Left forelimb (tissue), 1 donor: Measurements from ENCODE around the gene LRRC51.
A peak's percentile ranks its signal among the peaks of the same experiment; 100 is the strongest.
"Not testable (repeated sequence)": the region's sequence is repeated elsewhere in the genome, so short reads cannot be mapped to it uniquely, and the experiment has no call there.

Experiments used
- DNase-seq: peaks from one replicate; pipeline ENCODE4 v3.0.0-alpha.2; 2018; ENCODE audit warnings: low spot score

Gene LRRC51

GRCh38 chr11:72111300-72112142 is 30.9 kb downstream of the LRRC51 start:
- DNase-seq, result no peak

DNA sequence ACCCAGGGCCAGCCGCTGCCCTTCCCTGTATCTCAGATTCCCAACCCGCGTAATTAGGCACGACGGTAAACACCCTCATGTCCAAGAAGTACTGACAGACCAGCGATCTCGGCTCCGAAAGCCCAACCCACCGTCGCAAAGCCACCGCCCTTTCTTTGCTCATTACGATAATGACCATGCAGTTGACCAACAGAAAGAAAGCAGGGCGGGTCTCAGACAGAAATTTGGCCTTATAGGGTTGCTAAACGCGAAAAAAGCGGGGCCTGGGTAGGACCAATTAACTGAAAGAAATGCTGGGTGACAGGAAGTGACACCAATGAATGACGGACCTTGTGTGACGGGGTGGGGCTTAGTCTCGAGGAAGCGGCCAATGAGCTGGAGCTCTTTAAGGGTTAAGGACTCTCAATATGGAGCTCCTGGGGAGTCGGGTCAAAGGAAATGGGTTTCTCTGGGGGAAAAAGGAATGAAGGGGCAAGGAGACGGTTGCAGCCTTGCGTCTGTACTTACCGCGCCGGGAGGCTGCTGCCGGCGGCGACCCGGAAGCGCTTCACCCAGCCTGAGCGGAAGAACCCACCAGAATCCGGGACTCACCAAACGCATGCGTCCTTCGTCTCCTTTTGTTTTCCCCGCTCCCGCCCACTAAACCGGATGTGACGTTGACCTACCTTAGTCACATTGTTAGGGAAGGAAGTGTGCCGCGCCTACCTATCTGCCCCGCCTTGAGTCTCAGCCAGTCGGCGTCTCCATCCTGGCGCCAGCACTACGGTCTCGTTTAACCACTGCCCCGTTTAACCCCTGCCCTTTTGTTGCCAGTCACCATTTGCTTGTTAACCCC is 31.7 kb downstream of the LRRC51 start, which contains the start of gene ANAPC15:
Gene ANAPC15 (minus strand): TSS at position 553 of the 835 bp plus-strand sequence. CDS start 1,419 bp downstream, outside the sequence.
- peak; percentile 97 for DNase-seq

- no peak for DNase-seq
Observed at GRCh38 chr11:72112978-72113808, 32.5 kb downstream of the LRRC51 start.

GRCh38 chr11:72114570-72114969 is 33.9 kb downstream of the LRRC51 start:
- DNase-seq, result peak; percentile 9

- DNase-seq, result no peak
Observed at GRCh38 chr11:72116019-72116755, 35.5 kb downstream of the LRRC51 start.

GRCh38 chr11:72119198-72119597 is 38.5 kb downstream of the LRRC51 start:
- peak; percentile 4 for DNase-seq

DNA sequence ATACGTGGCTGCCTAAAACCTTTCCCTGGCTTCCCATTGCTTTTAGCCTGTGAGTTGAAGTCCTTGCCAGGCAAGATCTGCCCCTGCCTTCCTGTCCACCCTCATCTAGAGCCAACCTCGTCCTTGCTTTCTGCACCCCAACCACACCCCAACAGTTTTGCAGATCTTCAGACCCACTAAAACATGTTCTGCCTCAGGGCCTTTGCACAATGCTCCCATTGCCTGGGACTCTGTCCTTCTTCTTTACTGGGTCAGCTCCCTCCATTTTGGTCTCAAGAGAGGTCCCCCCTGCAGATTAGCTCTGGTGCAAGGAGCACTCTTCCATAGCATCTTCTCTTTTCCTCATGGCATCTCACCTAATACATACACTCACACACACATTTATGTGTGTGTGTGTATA is 40.3 kb downstream of the LRRC51 start:
- no peak for DNase-seq

- no peak for DNase-seq
Observed at GRCh38 chr11:72122607-72123006, 42.0 kb downstream of the LRRC51 start.

- peak; percentile 1 for DNase-seq
Observed at GRCh38 chr11:72123117-72123653, 42.5 kb downstream of the LRRC51 start.

DNA sequence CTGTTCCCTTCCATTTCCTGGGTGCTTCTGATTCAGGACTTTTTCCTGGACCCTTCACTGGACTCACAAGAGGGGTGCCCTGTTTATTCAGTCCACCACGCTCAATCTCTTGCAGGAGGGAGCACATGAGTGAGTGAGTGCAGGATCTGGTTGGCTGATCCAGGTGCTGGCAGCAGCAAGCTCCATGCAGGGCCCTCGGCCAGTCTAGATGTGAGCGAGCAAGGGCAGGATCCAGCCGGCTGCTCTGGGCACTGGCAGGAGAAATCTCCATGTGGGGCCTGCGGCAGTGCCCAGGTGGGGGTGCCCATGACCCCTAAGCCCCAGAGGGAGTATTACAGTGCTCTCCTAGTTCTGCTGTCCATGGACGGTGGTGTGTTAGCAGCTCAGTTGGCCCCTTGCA is 43.4 kb downstream of the LRRC51 start:
- DNase-seq, result no peak

DNA sequence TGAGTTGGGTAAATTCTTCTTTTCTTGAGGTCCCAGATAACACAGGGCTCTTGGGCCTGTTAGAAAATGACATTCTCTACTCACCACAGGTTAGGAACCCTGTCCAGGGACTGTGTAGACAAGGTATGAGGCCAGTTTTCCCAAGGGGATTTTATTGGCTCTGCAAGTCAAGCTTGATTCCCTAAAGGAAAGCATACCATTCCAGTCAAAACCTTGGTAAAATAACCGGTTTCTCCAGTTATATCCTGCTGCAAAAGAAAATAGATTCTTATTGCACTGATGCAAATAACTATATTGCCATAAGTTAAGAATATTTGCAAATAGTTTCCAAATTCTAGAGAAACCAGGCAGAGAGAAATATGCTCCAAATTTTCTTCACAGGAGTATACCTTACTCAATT is 45.3 kb downstream of the LRRC51 start:
- DNase-seq, result no peak

DNA sequence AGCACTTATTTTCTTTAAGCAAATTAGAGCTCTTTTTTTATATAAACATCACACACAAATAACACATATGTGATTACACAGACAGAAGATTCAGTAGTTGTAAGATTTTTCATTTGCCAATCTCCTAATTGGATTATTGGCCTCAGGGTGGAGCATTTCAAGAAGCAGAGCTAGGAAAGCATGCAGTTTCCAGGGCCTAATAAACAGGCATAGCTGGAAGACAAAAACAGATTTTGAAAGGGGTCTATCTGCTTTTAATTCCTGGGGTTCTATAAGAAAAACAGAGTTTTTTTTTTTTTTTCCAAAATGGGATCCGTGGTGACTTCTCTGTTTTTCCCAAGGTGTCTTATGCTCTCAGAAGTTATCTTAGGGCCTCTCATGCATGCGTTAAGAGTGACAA is 47.3 kb downstream of the LRRC51 start:
- no peak for DNase-seq

- DNase-seq, result no peak
Observed at GRCh38 chr11:72129381-72129780, 48.7 kb downstream of the LRRC51 start.

DNA sequence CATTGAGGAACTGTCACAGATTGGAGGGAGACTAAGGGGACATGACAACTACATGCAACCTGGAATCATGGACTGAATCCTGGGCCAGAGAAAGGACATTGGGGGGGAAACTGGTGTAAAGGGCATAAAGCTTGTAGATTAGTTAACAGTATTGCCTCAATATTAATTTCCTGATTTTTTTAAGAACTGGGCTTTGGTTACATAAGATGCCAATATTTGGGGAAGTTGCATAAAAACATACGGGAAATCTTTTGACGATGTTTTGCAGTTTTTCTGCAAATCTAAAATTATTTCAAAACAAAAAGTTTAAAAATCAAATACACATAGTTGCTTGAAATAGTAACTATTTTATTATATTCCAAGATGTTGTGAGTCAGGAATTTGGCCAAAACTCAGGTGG is 52.0 kb downstream of the LRRC51 start:
- no peak for DNase-seq

GRCh38 chr11:72135473-72135872 is 54.8 kb downstream of the LRRC51 start, which contains the start of gene FOLR3:
Gene FOLR3 (plus strand): TSS chr11:72135725. CDS start chr11:72135953, 228 bp downstream.
- DNase-seq, result not testable (repeated sequence)

GRCh38 chr11:72135891-72136683 is 55.4 kb downstream of the LRRC51 start:
- DNase-seq, result no peak

GRCh38 chr11:72136684-72137262 is 56.1 kb downstream of the LRRC51 start:
- DNase-seq, result no peak

- DNase-seq, result no peak
Observed at GRCh38 chr11:72138821-72139390, 58.3 kb downstream of the LRRC51 start.

GRCh38 chr11:72139500-72139899 is 58.9 kb downstream of the LRRC51 start:
- no peak for DNase-seq
